HL-60 (cell line): ENCODE measurements around the gene CLCNKB.

Experiments
- DNase-seq, 2 experiments: peaks; one replicate each; pipeline ENCODE4 v3.0.0-alpha.2; 2010 to 2020; ENCODE audit warnings: low read depth in 1 of 2, low spot score in 1 of 2
- H3K27ac ChIP-seq: fragments of 250-450 bp; sonication (Bioruptor Pico); replicated peaks from 2 replicates; pipeline ENCODE4 v1.5.1; 2020; ENCODE audit warnings: mild to moderate bottlenecking, moderate library complexity
- H3K27me3 ChIP-seq: fragments of 250-450 bp; sonication (Bioruptor Pico); 2 replicates; pipeline ENCODE4 v1.5.1; 2021; ENCODE audit warnings: mild to moderate bottlenecking, moderate library complexity; ENCODE audit not compliant: insufficient read depth, poor library complexity, severe bottlenecking
- H3K4me3 ChIP-seq: replicated peaks from 2 replicates; pipeline ENCODE4 v1.5.1; 2011; ENCODE audit warnings: mild to moderate bottlenecking, control low read depth, low read length; ENCODE audit not compliant: insufficient read depth
- CTCF ChIP-seq: IDR thresholded peaks from one replicate; pipeline ENCODE4 v1.5.1; 2011; ENCODE audit warnings: low read length, control low read depth, inconsistent platforms; ENCODE audit not compliant: insufficient read depth
- GABPA ChIP-seq: IDR thresholded peaks from 2 replicates; pipeline ENCODE4 v1.6.1; 2012; ENCODE audit warnings: low read depth
- POLR2AphosphoS5 ChIP-seq: IDR thresholded peaks from 2 replicates; pipeline ENCODE4 v1.6.1; 2012; ENCODE audit warnings: low read depth
- REST ChIP-seq: IDR thresholded peaks from 2 replicates; pipeline ENCODE4 v1.6.1; 2012; ENCODE audit warnings: low read depth; ENCODE audit not compliant: insufficient replicate concordance
- SPI1 ChIP-seq: IDR thresholded peaks from 2 replicates; pipeline ENCODE4 v1.6.1; 2012; ENCODE audit warnings: low read depth, mild to moderate bottlenecking, borderline replicate concordance

CLCNKB gene

GRCh38 chr1:16010837-16011236, 32.7 kb upstream of the CLCNKB start:
- Histone ChIP-seq H3K27me3 (no peaks in the 10 kb centered on the region), H3K27ac (no peak overlapping the region), H3K4me3 (no peak overlapping the region)
- no peak for DNase-seq
- TF ChIP-seq SPI1 = no peak
- TF ChIP-seq GABPA = no peak
- TF ChIP-seq REST = no peak
- TF ChIP-seq CTCF = no peak
- TF ChIP-seq POLR2AphosphoS5 = no peak

DNA sequence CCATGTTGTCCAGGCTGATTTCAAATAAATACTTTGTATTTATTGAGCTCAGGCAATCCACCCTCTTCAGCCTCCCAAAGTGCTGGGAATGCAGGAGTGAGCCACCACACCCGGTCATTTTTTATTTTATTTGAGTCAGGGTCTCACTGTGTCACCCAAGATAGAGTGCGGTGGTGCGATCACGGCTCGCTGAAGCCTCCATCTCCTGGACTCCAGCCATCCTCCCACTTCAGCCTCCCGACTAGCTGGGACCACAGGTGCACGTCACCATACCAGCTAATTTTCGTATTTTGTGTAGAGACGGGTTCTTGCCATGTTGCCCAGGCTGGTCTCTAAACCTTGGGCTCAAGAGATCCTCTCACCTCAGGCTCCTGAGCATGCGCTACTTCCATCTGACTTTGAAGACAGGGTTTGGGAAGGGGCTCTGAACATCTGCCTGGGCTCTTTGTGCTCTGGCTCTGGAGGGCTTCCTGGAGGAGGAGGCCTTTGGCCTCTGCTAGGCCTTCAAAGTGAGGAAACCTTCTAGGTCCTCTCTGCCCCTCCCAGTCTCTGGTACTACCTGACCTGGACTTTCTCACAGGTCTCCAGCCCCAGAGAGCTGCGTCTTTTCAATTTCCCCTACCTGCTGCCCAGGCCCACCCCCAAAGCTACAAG, 31.5 kb upstream of the CLCNKB start:
- DNase-seq = no peak
- peak overlapping the region; percentile 34 for H3K4me3 ChIP-seq
- H3K27ac ChIP-seq = no peak overlapping the region; the same call in 1 of the 2 replicates
- no peaks in the 10 kb centered on the region for H3K27me3 ChIP-seq
- TF ChIP-seq GABPA = no peak
- no peak for TF ChIP-seq POLR2AphosphoS5
- TF ChIP-seq SPI1 = no peak
- TF ChIP-seq REST = no peak
- TF ChIP-seq CTCF = no peak

- DNase-seq = peak; percentile 46 to 83
- Histone ChIP-seq H3K27ac (no peak overlapping the region; the same call in none of the 2 replicates), H3K27me3 (no peaks in the 10 kb centered on the region), H3K4me3 (peak overlapping the region; percentile 34)
- TF ChIP-seq GABPA = no peak
- TF ChIP-seq REST = no peak
- TF ChIP-seq CTCF = no peak
- TF ChIP-seq POLR2AphosphoS5 = no peak
- TF ChIP-seq SPI1 = no peak
These were observed 30.9 kb upstream of the CLCNKB start for GRCh38 chr1:16012590-16013219.
